Suprapubic skin (tissue), 4 donors: ENCODE data around the gene TNRC6B. TPM values are rescaled to one million over a fixed set of nuclear protein-coding genes. Genes with fewer than 3 reads are reported as not detected.

ENCODE experiments used
- DNase-seq, 2 donors: peaks; one replicate each; pipeline ENCODE4 v3.0.0-alpha.2; 2019; ENCODE audit warnings: low spot score in 2 of 2
- H3K27ac ChIP-seq: fragments of 200-600 bp; sonication (generic); one replicate; pipeline ENCODE4 v1.5.1; 2019
- H3K27me3 ChIP-seq: fragments of 200-600 bp; sonication (generic); one replicate; pipeline ENCODE4 v1.5.1; 2019
- H3K36me3 ChIP-seq: fragments of 200-600 bp; sonication (generic); one replicate; pipeline ENCODE4 v1.5.1; 2019
- H3K4me1 ChIP-seq: fragments of 200-600 bp; sonication (generic); one replicate; pipeline ENCODE4 v1.5.1; 2019
- H3K4me3 ChIP-seq: fragments of 200-600 bp; sonication (generic); one replicate; pipeline ENCODE4 v1.5.1; 2019; ENCODE audit warnings: mild to moderate bottlenecking
- H3K9me3 ChIP-seq: fragments of 200-600 bp; sonication (generic); one replicate; pipeline ENCODE4 v1.5.1; 2019
- EP300 ChIP-seq: sonication (generic); formaldehyde crosslinking; IDR thresholded peaks from one replicate; pipeline ENCODE4 v1.6.1; 2017; ENCODE audit warnings: antibody characterized with exemption
- POLR2A ChIP-seq, 2 donors: fragments of 450-650 bp; IDR thresholded peaks; one replicate each; pipeline ENCODE4 v1.6.1; 2017; ENCODE audit warnings: antibody characterized with exemption in 2 of 2, mild to moderate bottlenecking in 2 of 2, moderate library complexity in 2 of 2
- POLR2AphosphoS5 ChIP-seq, 3 donors: sonication (generic); formaldehyde crosslinking; IDR thresholded peaks; one replicate each; pipeline ENCODE4 v1.6.1; 2017; ENCODE audit warnings: antibody characterized with exemption in 3 of 3
- WGBS: methylation state at CpG from one replicate; pipeline ENCODE4 v1.1.5; 2018; 5-methylcytosine and 5-hydroxymethylcytosine counted together
- total RNA-seq, 4 donors: library from RNA; depleted of rRNA; stranded (reverse); fragments of >200 nt; gene quantifications; one replicate each; pipeline ENCODE4 v1.1.0, GENCODE V29; 2016
- TF ChIP-seq, protein P1 (sequence below), 2 donors: fragments of 200-600 bp in 1 of 2; fragments of 450-650 bp in 1 of 2; sonication (generic) in 1 of 2; IDR thresholded peaks; one replicate each; pipeline ENCODE4 v1.5.1; 2016 to 2019; ENCODE audit warnings: antibody characterized with exemption in 2 of 2, mild to moderate bottlenecking in 1 of 2, moderate library complexity in 1 of 2

TNRC6B gene
- total RNA-seq, 4 donors from 2014 or later, result 44.2 to 179 (median 55.5) TPM

DNA sequence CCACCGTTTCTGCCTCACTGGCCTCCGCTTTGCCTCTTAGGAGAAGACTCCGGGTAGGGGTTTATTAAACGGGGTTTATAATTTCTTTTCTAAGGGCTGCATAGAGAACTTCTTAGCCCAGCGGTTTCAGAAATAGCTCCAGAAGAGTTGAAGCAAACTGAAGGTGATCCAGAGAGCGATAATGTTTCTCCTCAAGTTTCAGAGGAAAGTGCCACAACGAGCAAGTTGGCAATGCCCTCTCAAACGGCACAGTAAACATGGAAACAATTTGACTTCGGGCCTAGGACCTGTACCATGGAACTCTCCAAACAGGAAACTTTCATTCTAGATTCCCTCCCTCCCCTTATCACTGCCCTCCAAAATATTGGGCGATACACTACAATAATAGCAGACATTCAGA, 169.6 kb downstream of the TNRC6B start:
- no peak for DNase-seq
- Histone ChIP-seq H3K27me3 (no peaks in the 10 kb centered on the region), H3K4me3 (peak overlapping the region; percentile 79), H3K36me3 (peaks cover 31% of the 10 kb centered on the region), H3K27ac (peak overlapping the region; percentile 92), H3K9me3 (no peaks in the 10 kb centered on the region), H3K4me1 (peaks cover 28% of the 10 kb centered on the region)
- WGBS, result 16% methylated on average over 10 of the region's 10 CpGs
- no peak for TF ChIP-seq POLR2A (IDR thresholded peaks at IDR 0.05)
- TF ChIP-seq EP300, result no peak
- TF ChIP-seq POLR2AphosphoS5 (IDR thresholded peaks at IDR 0.05), result no peak
- TF ChIP-seq, protein P1, sequence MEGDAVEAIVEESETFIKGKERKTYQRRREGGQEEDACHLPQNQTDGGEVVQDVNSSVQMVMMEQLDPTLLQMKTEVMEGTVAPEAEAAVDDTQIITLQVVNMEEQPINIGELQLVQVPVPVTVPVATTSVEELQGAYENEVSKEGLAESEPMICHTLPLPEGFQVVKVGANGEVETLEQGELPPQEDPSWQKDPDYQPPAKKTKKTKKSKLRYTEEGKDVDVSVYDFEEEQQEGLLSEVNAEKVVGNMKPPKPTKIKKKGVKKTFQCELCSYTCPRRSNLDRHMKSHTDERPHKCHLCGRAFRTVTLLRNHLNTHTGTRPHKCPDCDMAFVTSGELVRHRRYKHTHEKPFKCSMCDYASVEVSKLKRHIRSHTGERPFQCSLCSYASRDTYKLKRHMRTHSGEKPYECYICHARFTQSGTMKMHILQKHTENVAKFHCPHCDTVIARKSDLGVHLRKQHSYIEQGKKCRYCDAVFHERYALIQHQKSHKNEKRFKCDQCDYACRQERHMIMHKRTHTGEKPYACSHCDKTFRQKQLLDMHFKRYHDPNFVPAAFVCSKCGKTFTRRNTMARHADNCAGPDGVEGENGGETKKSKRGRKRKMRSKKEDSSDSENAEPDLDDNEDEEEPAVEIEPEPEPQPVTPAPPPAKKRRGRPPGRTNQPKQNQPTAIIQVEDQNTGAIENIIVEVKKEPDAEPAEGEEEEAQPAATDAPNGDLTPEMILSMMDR (IDR thresholded peaks at IDR 0.05), result no peak

DNA sequence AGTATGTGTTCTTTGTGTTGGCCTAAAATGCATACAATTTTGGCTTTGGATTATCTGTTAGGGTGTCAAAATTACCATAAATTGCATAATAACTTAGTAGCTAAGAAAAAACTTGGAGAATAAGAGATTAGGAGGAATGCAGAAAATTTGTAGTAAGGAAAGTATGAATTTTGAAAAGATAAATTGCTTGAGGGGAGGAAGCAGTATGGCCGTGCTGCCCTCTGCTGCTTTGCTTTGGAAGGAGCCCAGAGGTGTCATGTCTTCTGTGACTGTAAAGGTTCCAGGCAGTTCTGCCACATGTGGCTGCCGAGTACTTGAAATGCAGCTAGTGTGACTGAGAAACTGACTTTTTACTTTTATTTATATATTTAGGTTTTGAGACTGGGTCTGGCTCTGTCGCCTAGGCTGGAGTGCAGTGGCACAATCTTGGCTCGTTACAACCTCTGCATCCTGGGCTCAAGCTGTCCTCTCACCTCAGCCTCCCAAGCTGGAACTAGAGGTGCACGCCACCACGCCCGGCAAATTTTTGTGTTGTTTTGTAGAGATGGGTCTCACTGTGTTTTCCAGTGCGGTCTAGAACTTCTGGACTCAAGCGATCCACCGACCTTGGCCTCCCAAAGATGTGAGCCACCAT, 170.4 kb downstream of the TNRC6B start:
- Histone ChIP-seq H3K27me3 (no peaks in the 10 kb centered on the region), H3K27ac (no peak overlapping the region), H3K9me3 (no peaks in the 10 kb centered on the region), H3K36me3 (peaks cover 37% of the 10 kb centered on the region), H3K4me1 (peaks cover 28% of the 10 kb centered on the region), H3K4me3 (peak overlapping the region; percentile 79)
- TF ChIP-seq EP300 (no peak), POLR2A (IDR thresholded peaks at IDR 0.05) (no peak)
- TF ChIP-seq, protein P1 (IDR thresholded peaks at IDR 0.05), result peak; percentile 11 to 74
- 63% methylated on average over 10 of the region's 10 CpGs for WGBS
- DNase-seq, result no peak

DNA sequence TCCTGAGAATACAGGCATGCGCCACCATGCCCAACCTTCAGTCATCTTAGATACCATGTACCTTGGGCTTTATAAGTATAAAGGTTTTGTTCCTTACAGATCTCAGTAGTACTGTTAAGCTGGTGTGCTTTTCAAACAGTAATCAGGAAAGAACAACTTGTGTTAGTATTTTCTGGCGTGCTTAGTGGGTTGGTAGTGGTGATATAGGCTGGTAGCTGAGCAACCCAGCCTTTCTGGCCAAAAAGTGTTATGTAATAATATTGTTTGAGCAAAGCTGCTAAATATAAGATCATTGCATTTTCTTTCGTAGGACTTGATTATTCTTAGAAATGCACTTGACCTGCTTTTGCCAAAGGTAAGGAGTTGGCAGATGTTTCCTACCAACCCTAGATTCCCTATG, 175.0 kb downstream of the TNRC6B start:
- TF ChIP-seq POLR2AphosphoS5 (IDR thresholded peaks at IDR 0.05) (no peak), EP300 (no peak), POLR2A (IDR thresholded peaks at IDR 0.05) (no peak)
- TF ChIP-seq, protein P1 (IDR thresholded peaks at IDR 0.05), result no peak
- 89% methylated on average over 3 of the region's 3 CpGs for WGBS
- Histone ChIP-seq H3K36me3 (peaks cover 66% of the 10 kb centered on the region), H3K27me3 (no peaks in the 10 kb centered on the region), H3K4me3 (no peak overlapping the region), H3K4me1 (peaks cover 8% of the 10 kb centered on the region), H3K9me3 (no peaks in the 10 kb centered on the region), H3K27ac (no peak overlapping the region)
- no peak for DNase-seq

DNA sequence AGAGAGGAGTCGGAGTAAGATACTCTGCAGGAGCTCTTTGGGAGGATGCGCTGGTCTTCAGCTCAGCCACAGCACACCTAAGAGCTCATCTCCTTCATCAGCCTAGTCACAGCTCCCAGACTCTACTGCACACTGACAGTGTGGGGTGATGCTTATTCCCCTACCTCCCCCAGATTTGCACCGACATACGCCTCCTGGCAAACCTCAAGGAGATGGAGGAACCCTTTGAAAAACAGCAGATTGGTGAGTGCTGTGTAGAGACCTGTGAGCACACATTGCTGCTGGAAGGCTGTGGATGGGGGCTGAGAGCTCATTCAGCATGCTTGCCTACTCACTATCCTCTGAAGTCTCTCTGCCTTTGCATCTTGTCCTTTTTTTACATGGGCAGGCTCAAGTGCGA, 183.4 kb downstream of the TNRC6B start:
- no peak overlapping the region for H3K4me3 ChIP-seq
- H3K4me1 ChIP-seq, result no peaks in the 10 kb centered on the region
- no peaks in the 10 kb centered on the region for H3K9me3 ChIP-seq
- H3K27me3 ChIP-seq, result no peaks in the 10 kb centered on the region
- TF ChIP-seq, protein P1 (IDR thresholded peaks at IDR 0.05), result no peak
- no peak for TF ChIP-seq POLR2AphosphoS5 (IDR thresholded peaks at IDR 0.05)
- no peak for TF ChIP-seq EP300
- TF ChIP-seq POLR2A (IDR thresholded peaks at IDR 0.05), result no peak
- 96% methylated on average over 5 of the region's 5 CpGs for WGBS
- no peak for DNase-seq
- peaks cover 90% of the 10 kb centered on the region for H3K36me3 ChIP-seq
- H3K27ac ChIP-seq, result no peak overlapping the region

DNA sequence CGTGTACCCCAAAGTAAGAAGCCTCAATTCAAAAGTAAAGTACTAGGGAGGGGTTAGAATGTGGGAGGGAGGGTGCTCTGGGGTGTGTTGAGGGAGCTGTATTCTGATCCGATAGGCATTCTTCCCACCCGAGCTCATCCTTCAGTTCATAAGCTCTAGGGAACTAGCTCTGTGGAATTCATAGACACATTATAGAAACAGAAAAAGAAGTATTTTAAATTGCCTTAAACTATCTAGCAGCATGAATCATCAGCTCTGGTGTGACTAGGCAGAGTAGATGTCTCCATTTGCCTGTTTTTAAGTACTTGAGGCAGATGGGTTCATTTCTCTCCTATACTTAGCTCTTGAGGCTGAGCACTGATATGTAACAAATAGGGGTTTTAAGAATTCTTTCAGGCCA, 185.3 kb downstream of the TNRC6B start:
- Histone ChIP-seq H3K4me1 (no peaks in the 10 kb centered on the region), H3K27ac (no peak overlapping the region), H3K36me3 (peaks cover 97% of the 10 kb centered on the region), H3K4me3 (no peak overlapping the region), H3K27me3 (no peaks in the 10 kb centered on the region), H3K9me3 (no peaks in the 10 kb centered on the region)
- TF ChIP-seq POLR2AphosphoS5 (IDR thresholded peaks at IDR 0.05) (no peak), POLR2A (IDR thresholded peaks at IDR 0.05) (no peak), EP300 (no peak)
- TF ChIP-seq, protein P1 (IDR thresholded peaks at IDR 0.05), result no peak
- 88% methylated on average over 3 of the region's 3 CpGs for WGBS
- DNase-seq, result no peak
